HUDEP-2 (cell line): ENCODE results near the gene SYF2.
"Not testable (repeated sequence)": the region's sequence is repeated elsewhere in the genome, so short reads cannot be mapped to it uniquely, and the experiment has no call there.

Source experiments
- DNase-seq, 76 experiments: peaks; one replicate each; lab custom pipeline; 2025; ENCODE audit not compliant: unreplicated experiment in 76 of 76; lab: John Stamatoyannopoulos, UW

Gene SYF2

GRCh38 chr1:25247024-25247828 is 14.9 kb upstream of the SYF2 start, which contains the start of gene RSRP1:
TSS of gene RSRP1 (minus strand) at chr1:25247454. CDS start at chr1:25246963, 491 bp downstream.
- DNase-seq, result peak; percentile 86 to 100 (median 99)

GRCh38 chr1:25246600-25247023 is 14.3 kb upstream of the SYF2 start:
- peak in 2 of 76 experiments; percentile 26 to 54 for DNase-seq

- DNase-seq, result peak in 19 of 76 experiments; percentile 8 to 47 (median 20)
These were observed 13.7 kb upstream of the SYF2 start for GRCh38 chr1:25245809-25246599.

GRCh38 chr1:25245393-25245792 is 13.1 kb upstream of the SYF2 start:
- DNase-seq, result no peak

GRCh38 chr1:25243907-25244306 is 11.6 kb upstream of the SYF2 start:
- peak in 3 of 76 experiments; percentile 18 to 28 (median 21) for DNase-seq

- DNase-seq, result peak; percentile 72 to 97 (median 92)
These were observed 7.6 kb upstream of the SYF2 start for GRCh38 chr1:25239681-25240541.

GRCh38 chr1:25238046-25238445 is 5.7 kb upstream of the SYF2 start:
- DNase-seq, result no peak

- DNase-seq, result not testable (repeated sequence)
These were observed 4.0 kb upstream of the SYF2 start for GRCh38 chr1:25236261-25236660.

- not testable (repeated sequence) for DNase-seq
These were observed 3.1 kb upstream of the SYF2 start for GRCh38 chr1:25235411-25235810.

GRCh38 chr1:25232866-25233784 is 823 bp upstream of the SYF2 start:
- DNase-seq, result peak in 75 of 76 experiments; percentile 33 to 99 (median 95)

- DNase-seq, result no peak
These were observed 8.8 kb downstream of the SYF2 start for GRCh38 chr1:25223471-25223870.

- DNase-seq, result no peak
These were observed 9.7 kb downstream of the SYF2 start for GRCh38 chr1:25222606-25223005.

GRCh38 chr1:25220666-25221065 is 11.6 kb downstream of the SYF2 start:
- DNase-seq, result no peak

GRCh38 chr1:25219661-25220251 is 12.5 kb downstream of the SYF2 start:
- no peak for DNase-seq

GRCh38 chr1:25217598-25218232 is 14.6 kb downstream of the SYF2 start:
- no peak for DNase-seq

GRCh38 chr1:25217015-25217414 is 15.3 kb downstream of the SYF2 start:
- no peak for DNase-seq

GRCh38 chr1:25216123-25216522 is 16.2 kb downstream of the SYF2 start:
- peak in 5 of 76 experiments; percentile 13 to 22 (median 16) for DNase-seq

- no peak for DNase-seq
These were observed 19.6 kb downstream of the SYF2 start for GRCh38 chr1:25212725-25213124.

GRCh38 chr1:25210728-25211127 is 21.6 kb downstream of the SYF2 start:
- DNase-seq, result no peak
